Neural cell (in vitro differentiated cells): ENCODE data around the gene FNDC3B.

ENCODE experiments used
- EP300 ChIP-seq: fragments of 450-650 bp; conservative IDR thresholded peaks from 2 replicates; pipeline ENCODE4 v1.6.1; 2014; ENCODE audit warnings: antibody characterized with exemption, mild to moderate bottlenecking, moderate library complexity; ENCODE audit not compliant: poor library complexity, severe bottlenecking
- TAF1 ChIP-seq: IDR thresholded peaks from 2 replicates; pipeline ENCODE4 v1.6.1; 2012; ENCODE audit warnings: low read depth

DNA sequence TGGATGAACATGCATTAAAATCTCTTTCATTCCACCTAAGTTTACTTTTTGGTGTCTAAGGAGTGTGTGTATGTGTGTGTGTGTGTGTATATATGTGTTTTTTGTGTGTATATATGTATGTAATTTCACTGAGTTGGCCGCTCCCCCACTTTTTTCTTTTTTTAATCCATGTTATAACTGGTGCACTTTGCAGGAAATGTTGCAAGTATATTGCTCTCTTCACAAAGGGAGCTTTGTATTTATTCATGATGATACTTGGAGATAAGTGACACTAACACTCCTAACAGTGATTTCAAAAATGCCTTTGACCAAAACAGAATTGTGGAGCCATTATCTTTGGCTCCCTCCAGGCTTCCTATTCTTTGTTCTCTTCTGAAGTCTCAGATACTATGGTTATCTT, 95.8 kb downstream of the FNDC3B start:
- TF ChIP-seq TAF1 (no peak), EP300 (no peak)
